OCI-LY1 (cell line): ENCODE measurements around the gene NRSN1.

Source experiments
- H2AFZ ChIP-seq: fragments of 200-600 bp; sonication (generic), shearing (Covaris generic); 2 replicates; pipeline ENCODE4 v1.6.0; 2014; ENCODE audit warnings: antibody characterized with exemption, mild to moderate bottlenecking, low read length
- H3F3A ChIP-seq: fragments of 200-600 bp; sonication (generic), shearing (Covaris generic); 2 replicates; pipeline ENCODE4 v1.6.0; 2014; ENCODE audit warnings: mild to moderate bottlenecking, antibody characterized with exemption, low read length, moderate library complexity; ENCODE audit not compliant: insufficient read depth
- H3K27ac ChIP-seq: fragments of 200-600 bp; sonication (generic); 2 replicates; pipeline ENCODE4 v1.5.1; 2014; ENCODE audit warnings: low read length, mixed run types, mild to moderate bottlenecking, low read depth; ENCODE audit not compliant: poor library complexity, severe bottlenecking
- H3K27me3 ChIP-seq: fragments of 200-600 bp; sonication (generic); 2 replicates; pipeline ENCODE4 v1.6.0; 2014; ENCODE audit warnings: antibody characterized with exemption, mild to moderate bottlenecking, low read length, moderate library complexity; ENCODE audit not compliant: insufficient read depth
- H3K36me3 ChIP-seq: fragments of 200-600 bp; sonication (generic); 2 replicates; pipeline ENCODE4 v1.6.1; 2014; ENCODE audit warnings: mild to moderate bottlenecking, antibody characterized with exemption, low read length, moderate library complexity, mixed read lengths; ENCODE audit not compliant: insufficient read depth
- H3K4me1 ChIP-seq: fragments of 200-600 bp; sonication (generic); 2 replicates; pipeline ENCODE4 v1.5.1; 2014; ENCODE audit warnings: mild to moderate bottlenecking, low read length, moderate library complexity; ENCODE audit not compliant: insufficient read depth, severe bottlenecking
- H3K4me2 ChIP-seq: fragments of 200-600 bp; sonication (generic), shearing (Covaris generic); 2 replicates; pipeline ENCODE4 v1.6.1; 2014; ENCODE audit warnings: low read length
- H3K4me3 ChIP-seq: fragments of 200-600 bp; sonication (generic); 2 replicates; pipeline ENCODE4 v1.5.1; 2014; ENCODE audit warnings: low read length, low read depth, mild to moderate bottlenecking, mixed read lengths; ENCODE audit not compliant: poor library complexity, severe bottlenecking
- H3K79me2 ChIP-seq: fragments of 200-600 bp; shearing (Covaris generic); 2 replicates; pipeline ENCODE4 v1.6.1; 2016; ENCODE audit warnings: mixed run types, low read length, mixed read lengths; ENCODE audit not compliant: insufficient read depth
- H3K9ac ChIP-seq: fragments of 200-600 bp; sonication (generic), shearing (Covaris generic); 2 replicates; pipeline ENCODE4 v1.6.1; 2014; ENCODE audit warnings: mild to moderate bottlenecking, low read length, mixed read lengths
- H3K9me2 ChIP-seq: fragments of 200-600 bp; sonication (generic), shearing (Covaris generic); 2 replicates; pipeline ENCODE4 v1.6.1; 2014; ENCODE audit warnings: low read depth, mild to moderate bottlenecking, low read length, mixed read lengths
- H3K9me3 ChIP-seq: fragments of 200-600 bp; shearing (Covaris generic); 2 replicates; pipeline ENCODE4 v1.6.1; 2014; ENCODE audit warnings: low read length, mixed read lengths
- H4K20me1 ChIP-seq: fragments of 200-600 bp; sonication (generic), shearing (Covaris generic); 2 replicates; pipeline ENCODE4 v1.6.0; 2016; ENCODE audit warnings: mild to moderate bottlenecking, low read length; ENCODE audit not compliant: insufficient read depth
- EZH2 ChIP-seq: fragments of 200-600 bp; sonication (generic), shearing (Covaris generic); IDR thresholded peaks from 2 replicates; pipeline ENCODE4 v1.8.0; 2017; ENCODE audit warnings: borderline replicate concordance, mixed run types, mild to moderate bottlenecking, antibody characterized with exemption, low read length, moderate library complexity, mixed read lengths
- TF ChIP-seq, protein P1 (sequence below): fragments of 200-600 bp; sonication (generic), shearing (Covaris generic); IDR thresholded peaks from 2 replicates; pipeline ENCODE4 v1.5.1; 2017; ENCODE audit warnings: mild to moderate bottlenecking, antibody characterized with exemption, low read length, moderate library complexity, mixed read lengths

The NRSN1 gene

DNA sequence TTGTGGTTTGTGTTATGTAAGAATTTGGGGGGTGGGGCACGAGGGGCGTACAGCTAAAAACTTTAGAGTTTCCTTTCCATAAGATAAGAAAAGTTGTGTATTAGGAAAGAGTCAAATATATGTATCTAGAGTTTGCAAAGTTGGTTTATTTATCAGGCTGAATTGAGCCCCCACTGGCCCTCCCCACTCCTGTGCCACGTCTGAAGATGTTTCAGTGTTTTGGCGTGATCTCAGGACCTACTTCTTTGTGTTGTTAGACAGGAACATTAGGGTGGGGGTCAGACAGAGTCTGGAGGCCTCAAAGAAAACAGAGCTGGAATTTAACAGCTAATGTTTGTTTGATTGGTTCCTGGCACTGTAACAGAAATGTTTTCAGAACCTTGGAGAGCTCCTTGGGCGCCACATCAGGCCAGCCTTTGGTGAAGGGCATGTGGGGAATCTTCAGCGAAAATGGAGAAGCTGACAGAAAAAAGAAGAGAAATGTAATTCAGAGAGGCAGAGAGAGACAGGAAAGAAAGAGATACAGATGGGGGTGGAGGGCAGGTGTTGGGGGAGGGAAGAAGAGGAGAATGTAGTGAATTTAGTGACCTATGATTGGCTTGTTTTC is 674 bp downstream of the NRSN1 start:
- H2AFZ ChIP-seq, result no peak overlapping the region
- H3K9me2 ChIP-seq, result no peaks in the 10 kb centered on the region
- H3K27ac ChIP-seq, result no peak overlapping the region
- H3K36me3 ChIP-seq, result no peaks in the 10 kb centered on the region
- no peaks in the 10 kb centered on the region for H3F3A ChIP-seq
- H3K4me3 ChIP-seq, result no peak overlapping the region
- no peak overlapping the region for H3K9ac ChIP-seq
- no peaks in the 10 kb centered on the region for H3K4me1 ChIP-seq
- H3K9me3 ChIP-seq, result no peaks in the 10 kb centered on the region
- H3K27me3 ChIP-seq, result no peaks in the 10 kb centered on the region
- TF ChIP-seq, protein P1, sequence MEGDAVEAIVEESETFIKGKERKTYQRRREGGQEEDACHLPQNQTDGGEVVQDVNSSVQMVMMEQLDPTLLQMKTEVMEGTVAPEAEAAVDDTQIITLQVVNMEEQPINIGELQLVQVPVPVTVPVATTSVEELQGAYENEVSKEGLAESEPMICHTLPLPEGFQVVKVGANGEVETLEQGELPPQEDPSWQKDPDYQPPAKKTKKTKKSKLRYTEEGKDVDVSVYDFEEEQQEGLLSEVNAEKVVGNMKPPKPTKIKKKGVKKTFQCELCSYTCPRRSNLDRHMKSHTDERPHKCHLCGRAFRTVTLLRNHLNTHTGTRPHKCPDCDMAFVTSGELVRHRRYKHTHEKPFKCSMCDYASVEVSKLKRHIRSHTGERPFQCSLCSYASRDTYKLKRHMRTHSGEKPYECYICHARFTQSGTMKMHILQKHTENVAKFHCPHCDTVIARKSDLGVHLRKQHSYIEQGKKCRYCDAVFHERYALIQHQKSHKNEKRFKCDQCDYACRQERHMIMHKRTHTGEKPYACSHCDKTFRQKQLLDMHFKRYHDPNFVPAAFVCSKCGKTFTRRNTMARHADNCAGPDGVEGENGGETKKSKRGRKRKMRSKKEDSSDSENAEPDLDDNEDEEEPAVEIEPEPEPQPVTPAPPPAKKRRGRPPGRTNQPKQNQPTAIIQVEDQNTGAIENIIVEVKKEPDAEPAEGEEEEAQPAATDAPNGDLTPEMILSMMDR, result no peak
- no peak for TF ChIP-seq EZH2
- H3K79me2 ChIP-seq, result no peaks in the 10 kb centered on the region
- H4K20me1 ChIP-seq, result no peaks in the 10 kb centered on the region
- H3K4me2 ChIP-seq, result no peak overlapping the region

DNA sequence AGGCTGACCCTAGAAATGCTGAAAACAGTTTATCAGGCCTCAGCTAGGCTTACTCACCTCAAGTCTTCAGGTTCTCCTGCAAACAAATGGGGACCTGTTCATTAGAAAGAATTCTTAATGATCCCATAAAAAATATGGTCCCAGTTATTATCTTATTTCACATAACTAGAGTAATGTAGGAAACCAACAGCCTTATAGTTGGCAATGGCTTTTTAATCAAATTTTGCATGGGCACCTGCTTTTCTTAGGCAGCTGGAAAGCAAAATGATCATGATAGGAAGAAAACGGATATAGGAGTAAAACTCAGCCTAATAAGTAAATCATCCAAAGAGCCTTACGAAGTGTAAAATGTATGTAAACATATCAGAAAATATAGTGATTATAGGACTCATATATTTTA is 1.3 kb downstream of the NRSN1 start:
- Histone ChIP-seq H3K4me2 (no peak overlapping the region), H3K36me3 (no peaks in the 10 kb centered on the region), H3K27ac (no peak overlapping the region), H3F3A (no peaks in the 10 kb centered on the region), H3K79me2 (no peaks in the 10 kb centered on the region), H3K9ac (no peak overlapping the region), H3K9me3 (no peaks in the 10 kb centered on the region), H3K4me3 (no peak overlapping the region), H3K9me2 (no peaks in the 10 kb centered on the region), H2AFZ (no peak overlapping the region), H3K4me1 (no peaks in the 10 kb centered on the region), H3K27me3 (no peaks in the 10 kb centered on the region), H4K20me1 (no peaks in the 10 kb centered on the region)
- TF ChIP-seq EZH2, result no peak
- TF ChIP-seq, protein P1, result no peak

DNA sequence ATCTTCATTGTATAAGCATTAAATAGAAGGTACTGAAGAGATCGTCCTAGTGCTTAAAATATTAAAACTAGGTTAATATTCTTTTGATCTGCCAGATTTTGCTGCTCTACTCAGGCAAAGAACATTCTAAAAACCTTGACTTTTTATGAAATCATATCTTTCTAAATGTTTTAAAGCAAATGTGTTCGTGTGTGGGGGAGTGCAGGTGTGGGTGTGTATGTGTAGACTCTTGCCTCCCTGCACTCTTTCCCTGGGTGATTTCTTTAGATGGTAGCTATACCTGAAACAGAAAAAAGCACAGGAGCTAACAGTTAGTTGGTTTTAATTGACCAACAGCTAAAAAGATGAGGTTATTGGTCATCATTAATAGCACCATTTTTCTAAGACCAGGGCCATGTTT is 5.7 kb downstream of the NRSN1 start:
- no peak overlapping the region for H2AFZ ChIP-seq
- no peaks in the 10 kb centered on the region for H4K20me1 ChIP-seq
- no peaks in the 10 kb centered on the region for H3K4me1 ChIP-seq
- no peaks in the 10 kb centered on the region for H3F3A ChIP-seq
- H3K9me3 ChIP-seq, result no peaks in the 10 kb centered on the region
- H3K4me2 ChIP-seq, result no peak overlapping the region
- no peaks in the 10 kb centered on the region for H3K9me2 ChIP-seq
- no peaks in the 10 kb centered on the region for H3K27me3 ChIP-seq
- H3K27ac ChIP-seq, result no peak overlapping the region
- H3K36me3 ChIP-seq, result no peaks in the 10 kb centered on the region
- H3K4me3 ChIP-seq, result no peak overlapping the region
- no peaks in the 10 kb centered on the region for H3K79me2 ChIP-seq
- no peak for TF ChIP-seq EZH2
- TF ChIP-seq, protein P1, result no peak
- H3K9ac ChIP-seq, result no peak overlapping the region
